ENCODE results near the gene STATH. TPM values are rescaled to one million over a fixed set of nuclear protein-coding genes. Genes with fewer than 3 reads are reported as not detected.

Gene STATH, protein sequence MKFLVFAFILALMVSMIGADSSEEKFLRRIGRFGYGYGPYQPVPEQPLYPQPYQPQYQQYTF
- total RNA-seq = not detected in 2 replicates

DNA sequence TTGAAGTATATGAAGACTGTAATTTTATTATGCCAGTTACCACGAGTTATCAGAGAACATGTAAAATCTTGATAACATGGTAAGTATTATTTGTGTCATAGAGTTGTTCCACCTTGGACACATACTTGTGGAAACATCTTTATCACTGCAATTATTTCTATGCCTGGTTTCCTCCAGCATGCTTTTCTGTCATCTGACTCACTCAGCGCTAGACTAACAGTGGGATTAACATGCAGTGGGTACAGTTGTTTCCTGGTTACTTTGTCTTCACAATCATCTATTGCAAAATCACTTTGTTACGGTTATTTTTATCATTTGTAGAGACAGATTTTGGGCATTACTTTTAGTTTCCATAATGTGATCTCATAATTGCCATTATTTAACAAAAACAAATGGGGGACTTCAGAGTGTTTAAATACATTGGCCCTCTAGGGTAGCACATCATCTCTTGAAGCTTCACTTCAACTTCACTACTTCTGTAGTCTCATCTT lies at the start of gene STATH:
Gene STATH (plus strand): TSS at position 441 of the 491 bp plus-strand sequence. CDS start 2,472 bp downstream, outside the sequence.

DNA sequence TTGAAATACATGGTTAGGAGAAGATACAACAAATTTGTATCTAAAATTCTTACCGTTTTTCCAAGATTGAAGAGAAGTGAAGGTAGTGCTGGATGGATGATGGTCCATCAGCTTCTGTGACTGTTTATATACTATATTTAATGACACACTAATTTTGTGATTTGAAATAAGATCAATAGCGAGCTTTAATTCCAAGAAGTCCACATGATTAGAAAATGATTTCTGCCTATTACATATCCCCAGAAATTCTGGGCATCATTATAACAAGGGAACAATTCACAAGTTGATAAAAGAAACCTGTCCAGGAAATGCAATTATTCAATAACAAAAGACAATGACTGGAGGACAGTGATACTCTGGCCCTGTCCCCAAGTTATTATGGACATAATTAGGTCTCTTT lies 30.1 kb upstream of the STATH start, which contains the start of gene CSN2:
Gene CSN2 (minus strand): TSS at position 101 of the 400 bp plus-strand sequence. CDS start 4,733 bp downstream, outside the sequence.

DNA sequence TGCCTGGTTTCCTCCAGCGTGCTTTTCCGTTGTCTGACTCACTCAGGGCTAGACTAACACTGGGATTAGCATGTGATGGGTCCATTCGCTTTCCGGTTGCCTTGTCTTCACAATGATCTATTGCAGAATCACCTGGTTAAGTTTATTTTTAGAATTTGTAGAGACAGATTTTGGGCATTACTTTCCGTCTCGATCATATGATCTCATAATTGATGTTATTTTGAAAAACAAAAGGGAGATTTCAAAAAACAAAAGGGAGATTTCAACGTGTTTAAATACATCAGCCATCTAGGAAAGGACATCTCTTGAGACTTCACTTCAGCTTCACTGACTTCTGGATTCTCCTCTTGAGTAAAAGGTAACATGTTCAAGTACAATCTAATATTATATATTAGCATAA lies 32.4 kb downstream of the STATH start, which contains the start of gene HTN3:
Gene HTN3 (plus strand): TSS at position 301 of the 400 bp plus-strand sequence. CDS start 2,282 bp downstream, outside the sequence.

DNA sequence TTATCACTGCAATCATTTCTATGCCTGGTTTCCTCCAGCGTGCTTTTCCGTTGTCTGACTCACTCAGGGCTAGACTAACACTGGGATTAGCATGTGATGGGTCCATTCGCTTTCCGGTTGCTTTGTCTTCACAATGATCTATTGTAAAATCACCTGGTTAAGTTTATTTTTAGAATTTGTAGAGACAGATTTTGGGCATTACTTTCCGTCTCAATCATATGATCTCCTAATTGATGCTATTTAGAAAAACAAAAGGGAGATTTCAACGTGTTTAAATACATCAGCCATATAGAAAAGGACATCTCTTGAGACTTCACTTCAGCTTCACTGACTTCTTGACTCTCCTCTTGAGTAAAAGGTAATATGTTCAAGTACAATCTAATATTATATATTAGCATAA lies 54.4 kb downstream of the STATH start, which contains the start of gene HTN1:
Gene HTN1 (plus strand): TSS at position 301 of the 400 bp plus-strand sequence. CDS start 2,639 bp downstream, outside the sequence.

Other genes with a start within 250 kb of the STATH start
- 0.13 and 0.33 TPM in 2 replicates for gene SULT1B1, start 235.3 kb upstream of the STATH start, total RNA-seq
- 1.8 and 6.3 TPM in 2 replicates for gene SULT1E1, start 135.8 kb upstream of the STATH start, total RNA-seq
- not detected in 2 replicates for gene CSN1S1, start 64.9 kb upstream of the STATH start, total RNA-seq
- not detected in 2 replicates for gene CSN2, start 30.2 kb upstream of the STATH start, total RNA-seq
- not detected in 2 replicates for gene HTN3, start 32.5 kb downstream of the STATH start, total RNA-seq
- gene HTN1, start 54.5 kb downstream of the STATH start, total RNA-seq = not detected in 2 replicates
- gene PRR27, start 158.3 kb downstream of the STATH start, total RNA-seq = not detected in 2 replicates
- not detected in 2 replicates for gene ODAM, start 199.8 kb downstream of the STATH start, total RNA-seq
- not detected in 2 replicates for gene FDCSP, start 230.2 kb downstream of the STATH start, total RNA-seq
- gene CSN3, start 246.6 kb downstream of the STATH start, total RNA-seq = not detected in 2 replicates